GM12878 (cell line): ENCODE results near the gene PPP1CC.

Experiments
- CBFB ChIP-seq: IDR thresholded peaks from 2 replicates; pipeline ENCODE4 v1.6.1; 2016; ENCODE audit warnings: antibody characterized with exemption, low read depth
- NR2C2 ChIP-seq: IDR thresholded peaks from 2 replicates; pipeline ENCODE4 v1.6.1; 2011; ENCODE audit warnings: borderline replicate concordance, low read depth; ENCODE audit not compliant: control insufficient read depth, insufficient read length
- TF ChIP-seq, protein P1 (sequence below), 3 experiments: IDR thresholded peaks in 2 of 3; conservative IDR thresholded peaks in 1 of 3; 2 replicates each; pipeline ENCODE4 v1.5.1; 2011; ENCODE audit warnings: low read depth in 3 of 3, low read length in 3 of 3, mild to moderate bottlenecking in 3 of 3, control low read depth in 2 of 3, moderate library complexity in 2 of 3, inconsistent platforms in 1 of 3, mixed read lengths in 1 of 3; ENCODE audit not compliant: control insufficient read depth in 2 of 3, insufficient read depth in 1 of 3; ENCODE audit errors: extremely low read depth in 1 of 3

DNA sequence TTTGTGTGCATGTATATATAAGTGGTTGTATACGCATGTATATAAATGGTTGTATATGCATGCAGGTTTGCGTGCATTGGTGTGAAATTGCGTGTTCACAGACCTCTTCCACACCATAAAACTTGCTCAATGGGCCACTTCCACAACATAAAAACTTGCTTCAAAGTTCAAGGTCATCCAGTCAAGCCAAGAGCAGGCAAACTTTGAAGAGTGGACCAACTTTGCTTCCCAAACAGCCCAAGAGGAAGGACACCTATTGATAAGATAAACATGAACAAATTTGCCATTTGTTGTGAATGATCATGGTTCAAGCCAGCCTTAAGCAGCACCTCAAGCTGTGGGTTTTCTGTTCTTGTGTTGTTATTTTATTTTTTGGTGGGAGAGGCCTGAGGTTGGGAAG, 25.2 kb upstream of the PPP1CC start:
- TF ChIP-seq, protein P1, sequence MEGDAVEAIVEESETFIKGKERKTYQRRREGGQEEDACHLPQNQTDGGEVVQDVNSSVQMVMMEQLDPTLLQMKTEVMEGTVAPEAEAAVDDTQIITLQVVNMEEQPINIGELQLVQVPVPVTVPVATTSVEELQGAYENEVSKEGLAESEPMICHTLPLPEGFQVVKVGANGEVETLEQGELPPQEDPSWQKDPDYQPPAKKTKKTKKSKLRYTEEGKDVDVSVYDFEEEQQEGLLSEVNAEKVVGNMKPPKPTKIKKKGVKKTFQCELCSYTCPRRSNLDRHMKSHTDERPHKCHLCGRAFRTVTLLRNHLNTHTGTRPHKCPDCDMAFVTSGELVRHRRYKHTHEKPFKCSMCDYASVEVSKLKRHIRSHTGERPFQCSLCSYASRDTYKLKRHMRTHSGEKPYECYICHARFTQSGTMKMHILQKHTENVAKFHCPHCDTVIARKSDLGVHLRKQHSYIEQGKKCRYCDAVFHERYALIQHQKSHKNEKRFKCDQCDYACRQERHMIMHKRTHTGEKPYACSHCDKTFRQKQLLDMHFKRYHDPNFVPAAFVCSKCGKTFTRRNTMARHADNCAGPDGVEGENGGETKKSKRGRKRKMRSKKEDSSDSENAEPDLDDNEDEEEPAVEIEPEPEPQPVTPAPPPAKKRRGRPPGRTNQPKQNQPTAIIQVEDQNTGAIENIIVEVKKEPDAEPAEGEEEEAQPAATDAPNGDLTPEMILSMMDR (IDR thresholded peaks at IDR 0.05 in 2 of 3, conservative IDR thresholded peaks at IDR 0.05 in 1 of 3; ENCODE audit: control insufficient read depth in 2 of 3, extremely low read depth in 1 of 3, insufficient read depth in 1 of 3, low read depth in 3 of 3, low read length in 3 of 3): no peak
- TF ChIP-seq CBFB: no peak
- TF ChIP-seq NR2C2: no peak
